Astrocyte of the cerebellum (primary cell): ENCODE data around the gene SAP30.

ENCODE experiments used
- DNase-seq: peaks from one replicate; pipeline ENCODE4 v3.0.0-alpha.2; 2011; ENCODE audit warnings: low read depth
- H3K4me3 ChIP-seq: 2 replicates; pipeline ENCODE4 v1.5.1; 2011; ENCODE audit warnings: mild to moderate bottlenecking, low read depth, low read length, moderate library complexity
- CTCF ChIP-seq: IDR thresholded peaks from 2 replicates; pipeline ENCODE4 v1.5.1; 2012; ENCODE audit warnings: low read length, low read depth, moderate library complexity, mild to moderate bottlenecking; ENCODE audit errors: missing control alignments
- in situ Hi-C: cut with HindIII; loops from 2 replicates; pipeline ENCODE4 v1.10.0; 2017; ENCODE audit warnings: low sequenced_read_pairs

The SAP30 gene

GRCh38 chr4:173413036-173413435, 42.3 kb downstream of the SAP30 start:
- no peak for TF ChIP-seq CTCF
- no peak overlapping the region for H3K4me3 ChIP-seq
- no peak for DNase-seq
- in situ Hi-C loops: no loop called here

- H3K4me3 ChIP-seq: no peak overlapping the region
- DNase-seq: no peak
- no peak for TF ChIP-seq CTCF
- in situ Hi-C loops: no loop called here
Measured at GRCh38 chr4:173414456-173414855, 43.7 kb downstream of the SAP30 start.

GRCh38 chr4:173415092-173415491, 44.3 kb downstream of the SAP30 start:
- TF ChIP-seq CTCF: no peak
- in situ Hi-C loops: no loop called here
- H3K4me3 ChIP-seq: no peak overlapping the region
- DNase-seq: no peak

- DNase-seq: no peak
- no peak overlapping the region for H3K4me3 ChIP-seq
- no peak for TF ChIP-seq CTCF
- in situ Hi-C loops: no loop called here
Measured at GRCh38 chr4:173415885-173416653, 45.3 kb downstream of the SAP30 start.

- DNase-seq: no peak
Measured at GRCh38 chr4:173417833-173418232, 47.1 kb downstream of the SAP30 start.

GRCh38 chr4:173418639-173419038, 47.9 kb downstream of the SAP30 start:
- no peak for DNase-seq

More at GRCh38 chr4:173417833-173418232, 47.1 kb downstream of the SAP30 start:
- H3K4me3 ChIP-seq: no peak overlapping the region
- TF ChIP-seq CTCF: no peak
- in situ Hi-C loops: no loop called here

More at GRCh38 chr4:173418639-173419038, 47.9 kb downstream of the SAP30 start:
- in situ Hi-C loops: no loop called here
- TF ChIP-seq CTCF: no peak
- no peak overlapping the region for H3K4me3 ChIP-seq
